H9 (cell line): ENCODE measurements around the gene SPTBN2. TPM values are rescaled to one million over a fixed set of nuclear protein-coding genes. Genes with fewer than 3 reads are reported as not detected.

Source experiments
- DNase-seq: peaks from one replicate; pipeline ENCODE4 v3.0.0-alpha.2; 2017
- H2AFZ ChIP-seq: one replicate; pipeline ENCODE4 v1.6.1; 2013; ENCODE audit warnings: mild to moderate bottlenecking, low read length, control low read depth, moderate library complexity
- H2AK5ac ChIP-seq: 2 replicates; pipeline ENCODE4 v1.6.1; 2013; ENCODE audit warnings: low read length, control low read depth, mixed read lengths; ENCODE audit not compliant: insufficient read length
- H2BK120ac ChIP-seq: one replicate; pipeline ENCODE4 v1.6.1; 2013; ENCODE audit warnings: low read depth, mild to moderate bottlenecking, low read length, control low read depth, inconsistent platforms; ENCODE audit not compliant: poor library complexity, severe bottlenecking
- H2BK12ac ChIP-seq: 2 replicates; pipeline ENCODE4 v1.6.1; 2013; ENCODE audit warnings: low read length, control low read depth, mixed read lengths, low read depth; ENCODE audit not compliant: insufficient read length
- H2BK15ac ChIP-seq: 2 replicates; pipeline ENCODE4 v1.6.1; 2013; ENCODE audit warnings: low read depth, low read length, control low read depth
- H2BK20ac ChIP-seq: one replicate; pipeline ENCODE4 v1.6.1; 2013; ENCODE audit warnings: low read depth, mild to moderate bottlenecking, low read length, control low read depth, inconsistent platforms; ENCODE audit not compliant: poor library complexity, severe bottlenecking
- H2BK5ac ChIP-seq: 2 replicates; pipeline ENCODE4 v1.6.1; 2013; ENCODE audit warnings: low read length, control low read depth, mixed read lengths; ENCODE audit not compliant: insufficient read length
- H3K14ac ChIP-seq: 2 replicates; pipeline ENCODE4 v1.6.1; 2013; ENCODE audit warnings: low read length, control low read depth; ENCODE audit not compliant: insufficient read depth
- H3K18ac ChIP-seq: 2 replicates; pipeline ENCODE4 v1.6.1; 2013; ENCODE audit warnings: low read depth, mild to moderate bottlenecking, mixed read lengths, low read length, control low read depth; ENCODE audit not compliant: insufficient read length
- H3K23ac ChIP-seq: 2 replicates; pipeline ENCODE4 v1.6.1; 2013; ENCODE audit warnings: low read length, control low read depth, mixed read lengths, low read depth; ENCODE audit not compliant: insufficient read length
- H3K23me2 ChIP-seq: 2 replicates; pipeline ENCODE4 v1.6.1; 2013; ENCODE audit warnings: low read depth, mild to moderate bottlenecking, mixed read lengths, low read length, control low read depth; ENCODE audit not compliant: insufficient read length, poor library complexity, severe bottlenecking
- H3K27ac ChIP-seq: 2 replicates; pipeline ENCODE4 v1.5.1; 2013; ENCODE audit warnings: low read length, control low read depth, mixed read lengths, low read depth; ENCODE audit not compliant: insufficient read length
- H3K27me3 ChIP-seq: 2 replicates; pipeline ENCODE4 v1.6.1; 2013; ENCODE audit warnings: low read length, control low read depth, inconsistent platforms; ENCODE audit not compliant: insufficient read depth
- H3K4ac ChIP-seq: 2 replicates; pipeline ENCODE4 v1.6.1; 2013; ENCODE audit warnings: low read depth, mild to moderate bottlenecking, control low read depth, inconsistent platforms, low read length, moderate library complexity
- H3K4me1 ChIP-seq: 2 replicates; pipeline ENCODE4 v1.6.1; 2013; ENCODE audit warnings: low read length, control low read depth, inconsistent platforms; ENCODE audit not compliant: insufficient read depth
- H3K4me2 ChIP-seq: 2 replicates; pipeline ENCODE4 v1.6.1; 2013; ENCODE audit warnings: low read length, control low read depth, mixed read lengths; ENCODE audit not compliant: insufficient read length, insufficient read depth
- H3K56ac ChIP-seq: 2 replicates; pipeline ENCODE4 v1.6.1; 2013; ENCODE audit warnings: low read depth, mild to moderate bottlenecking, mixed read lengths, low read length, control low read depth; ENCODE audit not compliant: insufficient read length
- H3K79me1 ChIP-seq: 2 replicates; pipeline ENCODE4 v1.6.1; 2013; ENCODE audit warnings: low read depth, mild to moderate bottlenecking, moderate library complexity, low read length, control low read depth, inconsistent platforms; ENCODE audit not compliant: insufficient read depth, poor library complexity, severe bottlenecking
- H3K79me2 ChIP-seq: 2 replicates; pipeline ENCODE4 v1.6.1; 2013; ENCODE audit warnings: low read length, control low read depth, inconsistent platforms; ENCODE audit not compliant: insufficient read depth
- H3K9ac ChIP-seq: 2 replicates; pipeline ENCODE4 v1.6.1; 2013; ENCODE audit warnings: low read length, control low read depth, mixed read lengths; ENCODE audit not compliant: insufficient read length; ENCODE audit errors: extremely low read depth
- H3K9me3 ChIP-seq: one replicate; pipeline ENCODE4 v1.6.1; 2013; ENCODE audit warnings: low read depth, low read length, inconsistent platforms; ENCODE audit not compliant: control insufficient read depth
- H3T11ph ChIP-seq: one replicate; pipeline ENCODE4 v1.6.1; 2013; ENCODE audit warnings: mild to moderate bottlenecking, low read length, control low read depth, inconsistent platforms
- H4K20me1 ChIP-seq: one replicate; pipeline ENCODE4 v1.6.1; 2013; ENCODE audit not compliant: control insufficient read depth, insufficient read length, insufficient read depth
- H4K5ac ChIP-seq: 2 replicates; pipeline ENCODE4 v1.6.1; 2013; ENCODE audit warnings: low read depth, mild to moderate bottlenecking, mixed read lengths, low read length, control low read depth; ENCODE audit not compliant: insufficient read length
- H4K8ac ChIP-seq: replicated peaks from 2 replicates; pipeline ENCODE4 v1.6.1; 2013; ENCODE audit warnings: low read length, control low read depth, mixed read lengths, low read depth; ENCODE audit not compliant: insufficient read length
- H4K91ac ChIP-seq: 2 replicates; pipeline ENCODE4 v1.6.1; 2013; ENCODE audit warnings: low read depth, mild to moderate bottlenecking, moderate library complexity, mixed read lengths, low read length, control low read depth; ENCODE audit not compliant: insufficient read length
- H3K27ac Mint-ChIP-seq, 3 experiments: 2 replicates in 2 of 3; 3 replicates in 1 of 3; pipeline ENCODE4 v1.8.0; 2020 to 2021; ENCODE audit warnings: mixed read lengths in 3 of 3, mild to moderate bottlenecking in 1 of 3, moderate library complexity in 1 of 3
- H3K27me3 Mint-ChIP-seq: 2 replicates; pipeline ENCODE4 v1.8.0; 2021; ENCODE audit warnings: low read depth, mild to moderate bottlenecking, moderate library complexity, mixed read lengths
- H3K36me3 Mint-ChIP-seq, 3 experiments: 2 replicates in 2 of 3; 3 replicates in 1 of 3; pipeline ENCODE4 v1.8.0; 2020 to 2021; ENCODE audit warnings: low read depth in 3 of 3, mixed read lengths in 3 of 3; ENCODE audit not compliant: insufficient read depth in 1 of 3
- H3K4me1 Mint-ChIP-seq, 2 experiments: 2 replicates each; pipeline ENCODE4 v1.8.0; 2020; ENCODE audit warnings: mixed read lengths in 2 of 2
- H3K4me3 Mint-ChIP-seq, 2 experiments: 2 replicates in 1 of 2; 3 replicates in 1 of 2; pipeline ENCODE4 v1.8.0; 2020 to 2021; ENCODE audit warnings: mild to moderate bottlenecking in 2 of 2, mixed read lengths in 2 of 2, moderate library complexity in 1 of 2
- H3K9me3 Mint-ChIP-seq, 2 experiments: 2 replicates in 1 of 2; 3 replicates in 1 of 2; pipeline ENCODE4 v1.8.0; 2020; ENCODE audit warnings: mild to moderate bottlenecking in 2 of 2, mixed read lengths in 2 of 2, moderate library complexity in 1 of 2
- CTCF ChIP-seq: fragments of 200-600 bp; sonication (generic); conservative IDR thresholded peaks from 3 replicates; pipeline ENCODE4 v1.8.0; 2021; ENCODE audit warnings: antibody characterized with exemption, mild to moderate bottlenecking
- WGBS: extraction: QIAGEN DNeasy Blood & Tissue Kit; methylation state at CpG from one replicate; pipeline ENCODE4 v1.1.7; 2013; ENCODE audit warnings: missing lambda C conversion rate, low lambda C conversion rate, mixed read lengths; ENCODE audit not compliant: insufficient read length; ENCODE audit errors: extremely low coverage; 5-methylcytosine and 5-hydroxymethylcytosine counted together
- total RNA-seq: library from RNA; stranded (reverse); gene quantifications from 2 replicates; pipeline ENCODE4 v1.2.1, GENCODE V29; 2021

SPTBN2 gene
- total RNA-seq, 1 experiment from 2014 or later, result 80.4 TPM

- no peaks in the 10 kb centered on the region for H3K4me1 ChIP-seq
- H2BK12ac ChIP-seq, result no peak overlapping the region
- no peak overlapping the region for H3K9ac ChIP-seq
- no peak overlapping the region for H3K56ac ChIP-seq
- H3K4me2 ChIP-seq, result no peak overlapping the region
- H3K27ac Mint-ChIP-seq, result peak overlapping the region; percentile 10 to 83 (median 76); a peak in 5 of 7 replicates
- H3T11ph ChIP-seq, result no peak overlapping the region
- TF ChIP-seq CTCF, result no peak
- H3K14ac ChIP-seq, result no peak overlapping the region
- H2BK5ac ChIP-seq, result no peak overlapping the region
- H2AK5ac ChIP-seq, result no peak overlapping the region
- H3K9me3 Mint-ChIP-seq, result no peaks in the 10 kb centered on the region
- no peak overlapping the region for H2BK20ac ChIP-seq
- H3K27me3 ChIP-seq, result no peaks in the 10 kb centered on the region
- H3K4me3 Mint-ChIP-seq, result no peak overlapping the region
- H2AFZ ChIP-seq, result no peak overlapping the region
- no peaks in the 10 kb centered on the region for H3K79me2 ChIP-seq
- no peak overlapping the region for H3K18ac ChIP-seq
- H2BK120ac ChIP-seq, result no peak overlapping the region
- H3K9me3 ChIP-seq, result no peaks in the 10 kb centered on the region
- H4K20me1 ChIP-seq, result no peaks in the 10 kb centered on the region
- H3K27me3 Mint-ChIP-seq, result no peaks in the 10 kb centered on the region
- H4K5ac ChIP-seq, result no peak overlapping the region
- no CpG with 5 or more reads among the region's 14 CpGs for WGBS
- H4K8ac ChIP-seq, result no peak overlapping the region
- H3K4me1 Mint-ChIP-seq, result no peaks in the 10 kb centered on the region
- H3K23me2 ChIP-seq, result no peaks in the 10 kb centered on the region
- H2BK15ac ChIP-seq, result no peak overlapping the region
- no peak for DNase-seq
- H3K79me1 ChIP-seq, result no peaks in the 10 kb centered on the region
- H4K91ac ChIP-seq, result no peak overlapping the region
- peaks cover 22 to 85% (median 73%) of the 10 kb centered on the region in 3 experiments; a peak in 6 of 7 replicates for H3K36me3 Mint-ChIP-seq
- H3K27ac ChIP-seq, result no peak overlapping the region
- H3K23ac ChIP-seq, result no peak overlapping the region
- no peak overlapping the region for H3K4ac ChIP-seq
These were observed 20.3 kb downstream of the SPTBN2 start for GRCh38 chr11:66708701-66709100.
